HepG2 (cell line): ENCODE data around the gene PTPRE. TPM values are rescaled to one million over a fixed set of nuclear protein-coding genes. Genes with fewer than 3 reads are reported as not detected.

Source experiments
- ATAC-seq: fragments of 200-7000 bp; cut with Tn5 transposase; 3 replicates; pipeline ENCODE4 v1.9.1; 2020; ENCODE audit warnings: mild to moderate bottlenecking, moderate library complexity
- BruUV-seq: library from RNA; stranded (reverse); fragments of 400-500 nt; replicated peaks from 2 replicates; lab custom pipeline; 2021; lab: Mats Ljungman, UMichigan
- CTCF ChIA-PET: fragments of 300-600 bp; formaldehyde crosslinking; extraction: SDS; loops from one replicate; lab custom pipeline; 2021; ENCODE audit warnings: low total read pairs, inconsistent platforms, low intra/inter-chr PET ratio; lab: Yijun Ruan, JAX
- POLR2A ChIA-PET: fragments of 350-600 bp; sonication (Branson Sonifier 250); formaldehyde crosslinking; loops from one replicate; lab custom pipeline; 2020; ENCODE audit warnings: antibody characterized with exemption, inconsistent platforms; lab: Yijun Ruan, JAX
- DNase-seq: peaks from one replicate; pipeline ENCODE4 v3.0.0-alpha.2; 2015; ENCODE audit warnings: low spot score
- FAIRE-seq: peaks from 3 replicates; lab custom pipeline; 2011; peaks lifted over from hg19 to GRCh38; lab: Jason Lieb, UNC
- H2AFZ ChIP-seq: one replicate; pipeline ENCODE4 v1.6.1; 2011; ENCODE audit warnings: low read length, inconsistent platforms
- H3K27ac ChIP-seq: fragments of 300-600 bp; 3 replicates; pipeline ENCODE4 v1.8.0; 2011; ENCODE audit warnings: mixed run types, mild to moderate bottlenecking, mixed read lengths, low read length, inconsistent platforms; ENCODE audit not compliant: insufficient read depth; ENCODE audit errors: extremely low read length
- H3K27me3 ChIP-seq, 2 experiments: fragments of 200-600 bp in 1 of 2; 2 replicates in 1 of 2; 3 replicates in 1 of 2; pipeline versions ENCODE4 v1.6.0 to v1.8.0; 2011; ENCODE audit warnings: low read length in 2 of 2, mild to moderate bottlenecking in 2 of 2, moderate library complexity in 2 of 2, inconsistent platforms in 1 of 2; ENCODE audit not compliant: insufficient read depth in 2 of 2, control insufficient read depth in 1 of 2
- H3K36me3 ChIP-seq, 2 experiments: fragments of 200-600 bp in 1 of 2; replicated peaks in 1 of 2; 2 replicates in 1 of 2; 3 replicates in 1 of 2; pipeline versions ENCODE4 v1.5.1 to v1.8.0; 2011; ENCODE audit warnings: low read length in 2 of 2, inconsistent platforms in 1 of 2; ENCODE audit not compliant: insufficient read depth in 2 of 2, control insufficient read depth in 1 of 2
- H3K4me1 ChIP-seq: 2 replicates; pipeline ENCODE4 v1.5.1; 2012; ENCODE audit warnings: low read length, inconsistent platforms; ENCODE audit not compliant: insufficient read depth
- H3K4me2 ChIP-seq: 2 replicates; pipeline ENCODE4 v1.6.0; 2011; ENCODE audit warnings: low read depth, low read length, inconsistent platforms
- H3K4me3 ChIP-seq, 3 experiments: fragments of 200-600 bp in 1 of 3; sonication (generic), shearing (Covaris generic) in 1 of 3; replicated peaks in 1 of 3; 2 replicates each; pipeline ENCODE4 v1.5.1; 2011 to 2016; ENCODE audit warnings: low read length in 3 of 3, inconsistent platforms in 2 of 3, low read depth in 2 of 3, mild to moderate bottlenecking in 2 of 3, control low read depth in 1 of 3, mixed read lengths in 1 of 3; ENCODE audit not compliant: insufficient read depth in 1 of 3
- H3K79me2 ChIP-seq: one replicate; pipeline ENCODE4 v1.6.1; 2011; ENCODE audit warnings: low read length, inconsistent platforms; ENCODE audit not compliant: insufficient read depth
- H3K9ac ChIP-seq: 2 replicates; pipeline ENCODE4 v1.6.0; 2011; ENCODE audit warnings: mild to moderate bottlenecking, low read depth, low read length, inconsistent platforms; ENCODE audit not compliant: insufficient read depth
- H3K9me3 ChIP-seq: 2 replicates; pipeline ENCODE4 v1.5.1; 2012; ENCODE audit warnings: mild to moderate bottlenecking, low read length
- H4K20me1 ChIP-seq: 2 replicates; pipeline ENCODE4 v1.6.0; 2011; ENCODE audit warnings: inconsistent platforms, mild to moderate bottlenecking, low read length, moderate library complexity; ENCODE audit not compliant: insufficient read depth
- CENPBD1 ChIP-seq: sonication (generic); formaldehyde crosslinking; IDR thresholded peaks from 2 replicates; pipeline ENCODE4 v1.8.0; 2022; ENCODE audit warnings: missing genetic modification reagents, low read depth, mild to moderate bottlenecking, borderline replicate concordance
- E2F5 ChIP-seq: sonication (generic); formaldehyde crosslinking; conservative IDR thresholded peaks from 2 replicates; pipeline ENCODE4 v1.4.0; 2020; ENCODE audit warnings: missing genetic modification reagents
- POLR2A ChIP-seq, 2 experiments: IDR thresholded peaks; 2 replicates each; pipeline ENCODE4 v1.6.1; 2011; ENCODE audit warnings: low read depth in 2 of 2, low read length in 2 of 2, mild to moderate bottlenecking in 1 of 2, moderate library complexity in 1 of 2; ENCODE audit not compliant: insufficient read depth in 1 of 2
- RXRA ChIP-seq: sonication (generic); formaldehyde crosslinking; IDR thresholded peaks from 2 replicates; pipeline ENCODE4 v1.5.1; 2020; ENCODE audit warnings: missing genetic modification reagents
- SALL1 ChIP-seq: sonication (generic); formaldehyde crosslinking; IDR thresholded peaks from 2 replicates; pipeline ENCODE4 v1.8.0; 2022; ENCODE audit warnings: mild to moderate bottlenecking, missing genetic modification reagents
- SNAPC4 ChIP-seq: sonication (generic); formaldehyde crosslinking; IDR thresholded peaks from 2 replicates; pipeline ENCODE4 v1.4.0; 2020; ENCODE audit warnings: mild to moderate bottlenecking, missing genetic modification reagents
- ZBTB46 ChIP-seq: sonication (generic); formaldehyde crosslinking; IDR thresholded peaks from 2 replicates; pipeline ENCODE4 v1.4.0; 2020; ENCODE audit warnings: mild to moderate bottlenecking, missing genetic modification reagents, borderline replicate concordance
- ZNF30 ChIP-seq: sonication (generic); formaldehyde crosslinking; IDR thresholded peaks from 2 replicates; pipeline ENCODE4 v1.5.0; 2020; ENCODE audit warnings: mild to moderate bottlenecking, missing genetic modification reagents
- ZNF468 ChIP-seq: sonication (generic); formaldehyde crosslinking; IDR thresholded peaks from 2 replicates; pipeline ENCODE4 v1.8.0; 2022; ENCODE audit warnings: mild to moderate bottlenecking, moderate library complexity, missing genetic modification reagents
- ZNF770 ChIP-seq: sonication (generic); formaldehyde crosslinking; IDR thresholded peaks from 2 replicates; pipeline ENCODE4 v1.5.0; 2020; ENCODE audit warnings: mild to moderate bottlenecking, missing genetic modification reagents
- WGBS: methylation state at CpG from one replicate; pipeline ENCODE4 v1.1.6; 2017; ENCODE audit warnings: low lambda C conversion rate; 5-methylcytosine and 5-hydroxymethylcytosine counted together
- in situ Hi-C: cut with HindIII; loops from 2 replicates; pipeline ENCODE4 v1.10.0; 2017; ENCODE audit warnings: low pct_unique_long_range_greater_than_20kb; ENCODE audit not compliant: extremely low pct_ligation_motif_present
- intact Hi-C: fragments of 100-400 bp; cut with micrococcal nuclease; formaldehyde crosslinking; loops from one replicate; pipeline ENCODE4 v1.10.0; 2022; ENCODE audit not compliant: unreplicated experiment
- polyA plus RNA-seq, 8 experiments: library from polyadenylated mRNA; depleted of rRNA in 3 of 8; stranded (reverse) in 7 of 8; unstranded in 1 of 8; fragments of >200 nt; fragmentation: Illumina TruSeq in 4 of 8; extraction: Trizol in 4 of 8; gene quantifications; 2 replicates each; pipeline versions ENCODE4 v1.2.1 to v1.2.3, GENCODE V29; 2011 to 2016; ENCODE audit warnings: low read depth in 4 of 8, missing spikeins in 1 of 8, mixed read lengths in 1 of 8; ENCODE audit not compliant: insufficient read depth in 1 of 8
- total RNA-seq, 5 experiments: library from RNA; depleted of rRNA; stranded (reverse); fragments of >200 nt; fragmentation: Illumina TruSeq; extraction: Trizol; gene quantifications; 2 replicates each; pipeline ENCODE4 v1.2.3, GENCODE V29; 2016; ENCODE audit warnings: low read depth in 1 of 5

Gene PTPRE
- total and polyA plus RNA-seq, 2 of the 13 experiments (the other 11 are each of a cell fraction or from before 2014, with no cell fraction given), result 0.01 to 0.02 TPM

DNA sequence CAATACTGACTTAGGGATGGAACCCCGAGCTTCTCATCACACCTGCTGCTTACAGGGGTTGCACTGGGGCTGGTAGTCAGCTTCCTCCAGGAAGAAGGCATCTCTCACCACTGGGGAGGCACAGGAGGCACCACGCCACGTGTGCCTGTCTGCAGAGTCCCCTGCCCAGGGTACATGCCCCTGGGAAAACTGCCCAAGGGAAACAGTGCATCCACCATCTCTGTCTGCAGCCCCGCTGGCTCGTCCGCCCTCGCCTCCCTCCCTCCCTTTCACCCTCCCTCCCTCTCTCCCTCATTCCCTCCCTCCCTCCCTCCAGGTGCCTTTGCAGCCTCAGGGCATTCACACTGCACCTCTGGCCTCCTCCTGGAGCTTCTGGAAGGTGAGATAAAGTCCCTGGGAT is 101.1 kb downstream of the PTPRE start (continued):
- TF ChIP-seq ZNF770, result no peak
- no peak for TF ChIP-seq CENPBD1 (CRISPR knock-in tag)
- no peak for TF ChIP-seq ZBTB46 (CRISPR knock-in tag)
- TF ChIP-seq, all 625 proteins: peak for 0

DNA sequence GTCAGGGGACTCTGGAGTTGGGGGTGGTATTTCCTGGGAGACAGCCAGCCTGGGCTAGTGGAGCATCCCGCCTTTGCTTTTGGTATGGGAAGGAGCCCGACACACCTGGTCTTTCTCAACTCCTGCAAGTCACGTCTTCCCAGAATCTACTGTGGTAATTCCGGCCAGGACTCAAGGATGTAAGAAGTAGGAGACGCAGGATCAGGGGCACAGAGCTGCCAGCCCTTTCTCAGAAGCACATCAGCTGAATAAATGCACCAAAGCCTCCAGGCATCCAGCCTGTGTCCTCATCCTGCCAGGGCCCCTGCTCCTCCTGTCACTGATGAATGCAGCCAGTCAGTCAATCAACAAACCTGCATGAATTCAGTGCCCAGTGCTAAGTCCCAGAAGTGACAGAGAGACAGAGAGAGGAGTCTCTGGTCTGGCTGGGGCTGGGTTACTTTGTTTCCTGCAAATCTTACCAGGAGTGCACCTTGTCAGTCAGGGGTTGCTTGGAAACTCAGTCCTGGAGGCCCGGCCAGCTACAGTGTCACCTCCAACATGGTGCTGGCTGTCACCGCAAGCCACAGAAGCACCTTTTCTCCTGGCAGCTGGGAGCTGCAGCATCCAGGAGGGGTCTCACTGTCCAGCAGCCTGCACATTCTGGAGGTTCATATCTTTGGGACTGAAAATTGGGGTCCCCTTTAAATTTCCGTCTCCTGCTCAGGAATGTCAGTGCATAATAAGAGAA is 101.8 kb downstream of the PTPRE start:
- no peaks in the 10 kb centered on the region for H3K9me3 ChIP-seq
- BruUV-seq, result no TSS peak
- H3K27me3 ChIP-seq, result peaks cover 0 to 42% of the 10 kb centered on the region in 2 experiments; a peak in 4 of 5 replicates
- H2AFZ ChIP-seq, result no peak overlapping the region
- no peaks in the 10 kb centered on the region for H3K4me1 ChIP-seq
- H3K27ac ChIP-seq, result no peak overlapping the region
- intact Hi-C loops (no loop called here), in situ Hi-C loops (loop anchor here (25.0 kb wide), 1 partner anchor 296 kb away; no protein-coding TSS in a partner anchor)
- WGBS, result 0% methylated on average over 1 of the region's 8 CpGs
- ChIA-PET POLR2A (no interaction called here), CTCF (no interaction called here)
- DNase-seq (no peak), FAIRE-seq (no peak), ATAC-seq (no peak)
- no peaks in the 10 kb centered on the region for H3K79me2 ChIP-seq
- no peaks in the 10 kb centered on the region for H3K36me3 ChIP-seq
- no peak overlapping the region for H3K9ac ChIP-seq
- H4K20me1 ChIP-seq, result no peaks in the 10 kb centered on the region
- H3K4me3 ChIP-seq, result no peak overlapping the region
- H3K4me2 ChIP-seq, result no peak overlapping the region
- TF ChIP-seq E2F5 (CRISPR knock-in tag), result no peak
- TF ChIP-seq SNAPC4, result no peak
- no peak for TF ChIP-seq POLR2A (IDR thresholded peaks at IDR 0.05; ENCODE audit: insufficient read depth in 1 of 2, low read depth in 2 of 2, low read length in 2 of 2)
- no peak for TF ChIP-seq ZNF468 (CRISPR knock-in tag)
- TF ChIP-seq SALL1 (CRISPR knock-in tag), result no peak
- no peak for TF ChIP-seq ZNF30 (CRISPR knock-in tag)
- TF ChIP-seq RXRA (CRISPR knock-in tag), result no peak
